Ovary (tissue), 9 donors: ENCODE measurements around the gene EYA4. TPM values are rescaled to one million over a fixed set of nuclear protein-coding genes. Genes with fewer than 3 reads are reported as not detected.

ENCODE experiments used
- DNase-seq, 5 donors: peaks; one replicate each; pipeline ENCODE4 v3.0.0-alpha.2; 2019 to 2020
- H3K27ac ChIP-seq, 2 donors: fragments of 200-600 bp; one replicate each; pipeline versions ENCODE4 v1.5.1 to v1.8.0; 2019 to 2022
- H3K27me3 ChIP-seq: fragments of 200-600 bp; one replicate; pipeline ENCODE4 v1.8.0; 2022
- H3K36me3 ChIP-seq: fragments of 200-600 bp; sonication (generic); one replicate; pipeline ENCODE4 v1.5.1; 2019
- H3K4me1 ChIP-seq: one replicate; pipeline ENCODE4 v1.8.1; 2013; ENCODE audit warnings: mild to moderate bottlenecking, moderate library complexity; ENCODE audit not compliant: insufficient read depth
- H3K4me3 ChIP-seq: fragments of 200-600 bp; sonication (generic); one replicate; pipeline ENCODE4 v1.5.1; 2017
- H3K9me3 ChIP-seq, 2 donors: fragments of 200-600 bp in 1 of 2; sonication (generic) in 1 of 2; one replicate each; pipeline versions ENCODE4 v1.5.1 to v1.8.1; 2013 to 2019; ENCODE audit warnings: mild to moderate bottlenecking in 1 of 2, moderate library complexity in 1 of 2
- CTCF ChIP-seq, 3 donors: fragments of 450-650 bp in 2 of 3; fragments of 200-600 bp in 1 of 3; IDR thresholded peaks; one replicate each; pipeline versions ENCODE4 v1.5.1 to v1.8.0; 2016 to 2022; ENCODE audit warnings: antibody characterized with exemption in 3 of 3, mild to moderate bottlenecking in 1 of 3
- EP300 ChIP-seq: sonication (generic); formaldehyde crosslinking; IDR thresholded peaks from one replicate; pipeline ENCODE4 v1.6.1; 2017; ENCODE audit warnings: antibody characterized with exemption
- POLR2A ChIP-seq: fragments of 450-650 bp; IDR thresholded peaks from one replicate; pipeline ENCODE4 v1.6.1; 2017; ENCODE audit warnings: antibody characterized with exemption, mild to moderate bottlenecking, moderate library complexity
- WGBS, 3 donors: extraction: QIAGEN DNeasy Blood & Tissue Kit in 1 of 3; methylation state at CpG; one replicate each; pipeline versions ENCODE4 v1.1.5 to v1.1.7; 2013 to 2017; 5-methylcytosine and 5-hydroxymethylcytosine counted together
- intact Hi-C, 4 donors: fragments of 100-400 bp; cut with DNase I; formaldehyde crosslinking; loops; one replicate each; pipeline versions ENCODE4 v1.11.0 to v1.15.1; 2022 to 2023
- polyA plus RNA-seq, 2 donors: library from polyadenylated mRNA; stranded (reverse); fragments of 200-250 nt in 1 of 2; fragments of 350-450 nt in 1 of 2; fragmentation: Illumina TruSeq in 1 of 2; extraction: RNeasy Lipid Tissue Mini Kit (QIAGEN cat#74804) in 1 of 2; gene quantifications; one replicate each; pipeline ENCODE4 v1.2.3, GENCODE V29; 2013 to 2014
- total RNA-seq, 7 donors: library from RNA; depleted of rRNA in 2 of 7; stranded (reverse); fragments of >200 nt in 2 of 7; fragmentation: NEBNext Ultra II Directional in 3 of 7; extraction: Animal tissue kit (Norgen Biotek cat#: 25700) in 3 of 7; gene quantifications; one replicate each; pipeline versions ENCODE4 v1.1.0 to v1.2.4, GENCODE V29; 2016 to 2023
- donor health status: DM: no; HTN: no; CAD: no; lungs with moderate emphysema.
- donor health status: DM: no; HTN: no; CAD: no.
- donor health status: Bipolar disorder and iron deficiency.
- donor health status: DM: yes; HTN: yes; CAD: no.
- donor health status: DM: no; HTN: no; CAD: no.
- donor health status: DM: yes; HTN: yes; CAD: no.

The EYA4 gene
- total and polyA plus RNA-seq, 9 donors, result 0.08 to 17.8 (median 2.0) TPM

GRCh38 chr6:133376743-133377142, 135.6 kb downstream of the EYA4 start:
- TF ChIP-seq CTCF (IDR thresholded peaks at IDR 0.05) (no peak), POLR2A (no peak), EP300 (no peak)
- H3K27me3 ChIP-seq, result no peaks in the 10 kb centered on the region
- DNase-seq, result no peak
- intact Hi-C loops, result no loop called here
- WGBS, 3 donors, result 89 to 93% (median 92%) methylated on average over 1 of the region's 1 CpG
- no peaks in the 10 kb centered on the region for H3K36me3 ChIP-seq
- H3K4me1 ChIP-seq, result no peaks in the 10 kb centered on the region
- H3K4me3 ChIP-seq, result no peak overlapping the region
- no peak overlapping the region for H3K27ac ChIP-seq
- H3K9me3 ChIP-seq, result no peaks in the 10 kb centered on the region

- no peaks in the 10 kb centered on the region for H3K27me3 ChIP-seq
- 40 to 57% (median 47%) methylated on average over 6 of the region's 6 CpGs for WGBS, 3 donors
- H3K4me1 ChIP-seq, result no peaks in the 10 kb centered on the region
- DNase-seq, result no peak
- no peaks in the 10 kb centered on the region for H3K9me3 ChIP-seq
- H3K27ac ChIP-seq, result no peak overlapping the region
- intact Hi-C loops, result no loop called here
- no peaks in the 10 kb centered on the region for H3K36me3 ChIP-seq
- no peak overlapping the region for H3K4me3 ChIP-seq
- TF ChIP-seq POLR2A (no peak), CTCF (IDR thresholded peaks at IDR 0.05) (no peak), EP300 (no peak)
Observed at GRCh38 chr6:133377219-133377618, 136.1 kb downstream of the EYA4 start.

GRCh38 chr6:133380047-133380446, 138.9 kb downstream of the EYA4 start:
- DNase-seq, result no peak
- WGBS, 3 donors, result 68 to 73% (median 70%) methylated on average over 1 of the region's 1 CpG
- H3K27me3 ChIP-seq, result no peaks in the 10 kb centered on the region
- no peaks in the 10 kb centered on the region for H3K4me1 ChIP-seq
- intact Hi-C loops, result no loop called here
- H3K9me3 ChIP-seq, result no peaks in the 10 kb centered on the region
- no peak overlapping the region for H3K4me3 ChIP-seq
- H3K36me3 ChIP-seq, result no peaks in the 10 kb centered on the region
- TF ChIP-seq EP300 (no peak), CTCF (IDR thresholded peaks at IDR 0.05) (no peak), POLR2A (no peak)
- H3K27ac ChIP-seq, result no peak overlapping the region

GRCh38 chr6:133380723-133381122, 139.6 kb downstream of the EYA4 start:
- intact Hi-C loops, result no loop called here
- Histone ChIP-seq H3K4me3 (no peak overlapping the region), H3K36me3 (no peaks in the 10 kb centered on the region), H3K27ac (no peak overlapping the region), H3K4me1 (no peaks in the 10 kb centered on the region), H3K27me3 (no peaks in the 10 kb centered on the region), H3K9me3 (no peaks in the 10 kb centered on the region)
- no peak for TF ChIP-seq EP300
- TF ChIP-seq POLR2A, result no peak
- TF ChIP-seq CTCF (IDR thresholded peaks at IDR 0.05), result no peak
- no peak for DNase-seq
- 59 to 74% (median 71%) methylated on average over 3 of the region's 3 CpGs for WGBS, 3 donors

- DNase-seq, result no peak
- H3K4me3 ChIP-seq, result no peak overlapping the region
- no peak overlapping the region for H3K27ac ChIP-seq
- no peaks in the 10 kb centered on the region for H3K4me1 ChIP-seq
- no peaks in the 10 kb centered on the region for H3K27me3 ChIP-seq
- intact Hi-C loops, result no loop called here
- H3K36me3 ChIP-seq, result no peaks in the 10 kb centered on the region
- no peaks in the 10 kb centered on the region for H3K9me3 ChIP-seq
- WGBS, 3 donors, result 77 to 80% (median 78%) methylated on average over 6 of the region's 6 CpGs
- no peak for TF ChIP-seq POLR2A
- no peak for TF ChIP-seq CTCF (IDR thresholded peaks at IDR 0.05)
- no peak for TF ChIP-seq EP300
Observed at GRCh38 chr6:133388731-133389130, 147.6 kb downstream of the EYA4 start.
